ENCODE measurements around the gene IFI27L2. TPM values are rescaled to one million over a fixed set of nuclear protein-coding genes. Genes with fewer than 3 reads are reported as not detected.
"Not testable (repeated sequence)": the region's sequence is repeated elsewhere in the genome, so short reads cannot be mapped to it uniquely, and the experiment has no call there.

The IFI27L2 gene
- total RNA-seq, 1 donor from 2014 or later, result 32.2 TPM

DNA sequence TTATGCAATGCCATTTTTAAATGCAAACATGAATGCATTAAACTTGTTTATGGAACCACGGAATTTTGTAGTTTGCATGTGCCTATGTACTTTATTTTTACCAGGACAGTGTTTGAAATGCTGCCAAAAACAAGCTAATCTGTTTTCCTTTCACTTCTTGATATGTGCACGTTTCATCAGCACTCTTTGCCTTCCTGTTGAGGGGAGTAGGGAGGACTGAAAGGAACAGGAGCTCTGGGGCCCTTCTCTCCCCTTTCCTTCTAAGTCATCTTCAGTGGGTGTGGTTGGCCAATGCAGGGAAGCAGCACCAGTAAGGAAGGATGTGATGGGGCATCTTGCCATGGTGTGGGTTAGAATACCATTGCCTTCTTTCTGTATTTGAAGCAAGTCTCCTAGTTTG lies 32.6 kb upstream of the IFI27L2 start:
- no peak overlapping the region for H3K4me3 Mint-ChIP-seq (ENCODE audit: low read depth)
- H3K36me3 Mint-ChIP-seq (ENCODE audit: insufficient read depth), result no peaks in the 10 kb centered on the region
- H3K4me1 Mint-ChIP-seq (ENCODE audit: low read depth), result peaks cover 14% of the 10 kb centered on the region
- TF ChIP-seq, protein P1, sequence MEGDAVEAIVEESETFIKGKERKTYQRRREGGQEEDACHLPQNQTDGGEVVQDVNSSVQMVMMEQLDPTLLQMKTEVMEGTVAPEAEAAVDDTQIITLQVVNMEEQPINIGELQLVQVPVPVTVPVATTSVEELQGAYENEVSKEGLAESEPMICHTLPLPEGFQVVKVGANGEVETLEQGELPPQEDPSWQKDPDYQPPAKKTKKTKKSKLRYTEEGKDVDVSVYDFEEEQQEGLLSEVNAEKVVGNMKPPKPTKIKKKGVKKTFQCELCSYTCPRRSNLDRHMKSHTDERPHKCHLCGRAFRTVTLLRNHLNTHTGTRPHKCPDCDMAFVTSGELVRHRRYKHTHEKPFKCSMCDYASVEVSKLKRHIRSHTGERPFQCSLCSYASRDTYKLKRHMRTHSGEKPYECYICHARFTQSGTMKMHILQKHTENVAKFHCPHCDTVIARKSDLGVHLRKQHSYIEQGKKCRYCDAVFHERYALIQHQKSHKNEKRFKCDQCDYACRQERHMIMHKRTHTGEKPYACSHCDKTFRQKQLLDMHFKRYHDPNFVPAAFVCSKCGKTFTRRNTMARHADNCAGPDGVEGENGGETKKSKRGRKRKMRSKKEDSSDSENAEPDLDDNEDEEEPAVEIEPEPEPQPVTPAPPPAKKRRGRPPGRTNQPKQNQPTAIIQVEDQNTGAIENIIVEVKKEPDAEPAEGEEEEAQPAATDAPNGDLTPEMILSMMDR (IDR thresholded peaks at IDR 0.05; ENCODE audit: unreplicated experiment), result no peak
- no peak overlapping the region for H3K27ac Mint-ChIP-seq
- H3K27me3 Mint-ChIP-seq, result peaks cover 14% of the 10 kb centered on the region
- no peaks in the 10 kb centered on the region for H3K9me3 Mint-ChIP-seq (ENCODE audit: low read depth)
- DNase-seq (ENCODE audit: low spot score, unreplicated experiment), result no peak

DNA sequence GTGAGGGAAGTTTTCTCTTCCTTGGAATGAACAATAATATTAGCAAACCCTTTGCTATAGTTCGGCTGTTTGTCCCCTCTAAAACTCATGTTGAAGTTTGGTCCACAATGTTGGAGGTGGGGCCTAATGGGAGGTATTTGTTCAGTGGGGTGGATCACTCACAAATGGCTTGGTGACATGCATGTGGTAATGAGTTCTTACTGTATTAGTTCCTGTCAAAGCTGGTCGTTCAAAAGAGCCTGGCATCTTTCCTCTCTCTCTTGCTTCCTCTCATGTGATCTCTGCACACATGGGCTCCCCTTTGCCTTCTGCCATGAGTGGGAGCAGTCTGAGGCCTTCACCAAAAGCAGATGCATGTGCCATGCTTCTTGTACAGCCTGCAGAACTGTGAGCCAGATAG lies 31.7 kb upstream of the IFI27L2 start:
- Mint-ChIP-seq H3K4me3 (ENCODE audit: low read depth) (no peak overlapping the region), H3K36me3 (ENCODE audit: insufficient read depth) (no peaks in the 10 kb centered on the region), H3K27ac (no peak overlapping the region), H3K27me3 (peaks cover 8% of the 10 kb centered on the region), H3K4me1 (ENCODE audit: low read depth) (peaks cover 14% of the 10 kb centered on the region), H3K9me3 (ENCODE audit: low read depth) (no peaks in the 10 kb centered on the region)
- no peak for DNase-seq (ENCODE audit: low spot score, unreplicated experiment)
- TF ChIP-seq, protein P1 (IDR thresholded peaks at IDR 0.05; ENCODE audit: unreplicated experiment), result no peak

DNA sequence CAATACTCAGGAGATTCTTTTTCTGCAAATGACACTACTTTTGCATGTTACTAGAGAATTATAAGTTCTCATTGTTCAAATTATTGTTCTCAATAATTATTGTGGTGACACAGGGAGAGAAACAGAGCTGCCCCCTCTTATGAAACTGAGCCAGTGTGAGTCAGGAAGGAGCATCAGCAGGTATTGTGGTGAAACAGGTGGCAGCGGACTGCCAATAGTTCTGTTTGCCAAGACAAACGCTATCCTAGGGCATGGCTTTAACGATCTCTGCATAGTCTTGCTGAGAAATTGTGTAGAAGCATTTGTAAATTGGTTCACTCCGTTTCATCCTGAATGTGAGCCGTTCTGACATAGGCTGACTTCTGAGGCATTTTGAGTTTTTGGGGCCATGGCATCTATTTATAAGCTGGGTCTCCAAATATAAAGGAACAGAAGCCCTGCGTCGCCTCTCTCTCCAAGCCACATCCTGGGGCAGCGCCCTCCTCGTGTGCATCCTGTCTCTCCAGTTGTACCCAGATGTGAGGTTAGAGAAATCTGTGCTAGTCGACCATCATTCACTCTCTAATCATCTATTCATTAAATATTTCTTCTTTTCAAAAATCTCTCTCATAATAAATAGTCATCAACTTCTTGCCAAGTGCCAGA lies 29.0 kb upstream of the IFI27L2 start:
- no peak overlapping the region for H3K27ac Mint-ChIP-seq
- H3K36me3 Mint-ChIP-seq (ENCODE audit: insufficient read depth), result peaks cover 2% of the 10 kb centered on the region
- DNase-seq (ENCODE audit: low spot score, unreplicated experiment), result no peak
- TF ChIP-seq, protein P1 (IDR thresholded peaks at IDR 0.05; ENCODE audit: unreplicated experiment), result no peak
- H3K4me3 Mint-ChIP-seq (ENCODE audit: low read depth), result no peak overlapping the region
- H3K4me1 Mint-ChIP-seq (ENCODE audit: low read depth), result peaks cover 9% of the 10 kb centered on the region
- H3K27me3 Mint-ChIP-seq, result peaks cover 2% of the 10 kb centered on the region
- peaks cover 4% of the 10 kb centered on the region for H3K9me3 Mint-ChIP-seq (ENCODE audit: low read depth)

DNA sequence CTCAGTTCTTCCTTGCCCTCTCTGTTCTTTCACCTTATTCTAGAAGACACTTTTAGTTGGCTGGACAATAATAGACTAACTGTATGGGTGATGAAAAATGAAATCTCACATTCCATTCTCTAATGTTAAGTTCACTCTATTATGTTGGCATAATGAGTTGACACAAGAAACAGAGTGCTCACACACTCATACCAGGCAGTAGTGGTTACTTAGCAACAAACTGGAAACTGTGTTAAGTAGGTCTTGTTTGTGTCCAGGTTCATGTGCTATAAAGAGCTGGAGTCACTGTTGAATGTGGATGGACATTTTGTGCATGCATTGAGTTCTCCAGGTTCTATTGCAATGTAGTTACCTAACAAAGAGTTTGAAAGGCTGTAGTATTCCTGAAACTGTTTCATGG lies 27.8 kb upstream of the IFI27L2 start:
- Mint-ChIP-seq H3K4me1 (ENCODE audit: low read depth) (peaks cover 7% of the 10 kb centered on the region), H3K4me3 (ENCODE audit: low read depth) (no peak overlapping the region), H3K27ac (no peak overlapping the region), H3K36me3 (ENCODE audit: insufficient read depth) (peaks cover 2% of the 10 kb centered on the region), H3K9me3 (ENCODE audit: low read depth) (peaks cover 4% of the 10 kb centered on the region), H3K27me3 (peaks cover 8% of the 10 kb centered on the region)
- no peak for DNase-seq (ENCODE audit: low spot score, unreplicated experiment)
- TF ChIP-seq, protein P1 (IDR thresholded peaks at IDR 0.05; ENCODE audit: unreplicated experiment), result no peak

DNA sequence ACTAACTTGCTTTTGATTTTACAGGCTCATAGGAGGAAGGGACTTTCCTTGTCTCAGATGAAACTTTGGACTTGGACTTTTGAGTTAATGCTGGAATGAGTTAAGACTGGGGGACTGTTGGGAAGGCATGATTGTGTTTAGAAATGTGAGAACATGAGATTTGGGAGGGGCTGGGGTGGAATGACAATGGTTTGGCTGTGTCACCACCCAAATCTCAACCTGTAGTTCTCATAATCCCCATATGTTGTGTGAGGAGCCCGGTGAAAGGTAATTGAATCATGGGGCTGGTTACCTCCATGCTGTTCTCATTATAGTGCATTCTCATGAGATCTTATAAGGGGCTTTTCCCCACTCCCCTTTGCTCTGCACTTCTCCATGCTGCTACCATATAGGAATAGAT lies 26.7 kb upstream of the IFI27L2 start:
- not testable (repeated sequence) for DNase-seq (ENCODE audit: low spot score, unreplicated experiment); H3K36me3 Mint-ChIP-seq (ENCODE audit: insufficient read depth); H3K4me1 Mint-ChIP-seq (ENCODE audit: low read depth); H3K27ac Mint-ChIP-seq; H3K9me3 Mint-ChIP-seq (ENCODE audit: low read depth); H3K27me3 Mint-ChIP-seq; H3K4me3 Mint-ChIP-seq (ENCODE audit: low read depth)

DNA sequence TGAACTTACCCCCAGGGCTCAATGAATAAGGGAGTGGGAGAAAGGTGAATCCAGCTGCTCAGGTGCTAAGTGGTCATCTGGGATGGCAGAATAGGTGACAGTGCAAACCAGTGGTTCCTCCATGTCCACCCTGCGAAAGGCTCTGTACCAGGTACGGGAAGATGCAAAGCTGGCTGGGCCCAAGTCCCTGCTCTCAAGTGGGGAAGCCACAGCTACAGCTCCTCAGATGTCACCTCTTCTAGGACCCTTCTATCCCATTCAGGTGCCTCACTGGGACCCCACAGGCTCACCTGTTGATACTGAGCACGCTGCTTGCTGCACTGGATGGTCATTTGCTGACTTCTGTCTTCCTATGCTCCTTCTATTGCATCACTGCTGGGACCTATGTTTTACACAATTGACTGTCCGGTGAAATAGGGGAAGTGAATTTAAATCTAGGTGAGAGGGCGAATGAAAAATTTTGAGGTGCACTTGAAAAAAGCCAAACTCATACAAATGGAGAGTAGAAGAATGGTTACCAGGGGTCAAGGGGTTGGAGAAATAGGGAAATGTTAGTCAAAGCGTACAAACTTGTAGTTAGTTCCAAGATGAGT lies 24.4 kb upstream of the IFI27L2 start:
- no peak for DNase-seq (ENCODE audit: low spot score, unreplicated experiment)
- no peak overlapping the region for H3K27ac Mint-ChIP-seq
- peaks cover 7% of the 10 kb centered on the region for H3K4me1 Mint-ChIP-seq (ENCODE audit: low read depth)
- H3K36me3 Mint-ChIP-seq (ENCODE audit: insufficient read depth), result peaks cover 2% of the 10 kb centered on the region
- peaks cover 12% of the 10 kb centered on the region for H3K27me3 Mint-ChIP-seq
- TF ChIP-seq, protein P1 (IDR thresholded peaks at IDR 0.05; ENCODE audit: unreplicated experiment), result no peak
- H3K4me3 Mint-ChIP-seq (ENCODE audit: low read depth), result no peak overlapping the region
- H3K9me3 Mint-ChIP-seq (ENCODE audit: low read depth), result peaks cover 4% of the 10 kb centered on the region
